Measurements from ENCODE around the gene PGR. TPM values are rescaled to one million over a fixed set of nuclear protein-coding genes. Genes with fewer than 3 reads are reported as not detected.

PGR gene
- total and polyA plus RNA-seq, 2 of the 8 experiments (the other 6 are each of a cell fraction or from before 2014, with no cell fraction given) = 0.03 to 0.35 TPM

DNA sequence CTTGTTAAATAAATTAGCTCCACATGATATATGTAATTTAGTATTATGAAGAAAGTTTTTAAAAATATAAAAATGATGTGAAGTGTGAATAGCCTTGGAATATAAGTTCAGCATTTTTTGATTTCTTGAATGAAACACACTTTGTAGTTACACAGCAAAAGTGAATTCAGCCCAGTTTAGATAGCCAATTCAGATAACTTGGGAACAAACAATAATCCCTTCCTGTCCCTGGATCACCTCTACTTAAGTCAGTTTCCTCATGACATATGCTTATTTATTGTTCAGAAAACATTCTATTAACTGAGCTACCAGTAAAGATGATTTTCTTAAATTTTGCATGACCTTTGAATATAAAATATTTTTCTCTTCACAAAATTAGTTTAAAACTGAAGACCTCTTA, 107.4 kb downstream of the PGR start:
- H3K27me3 ChIP-seq (replicated peaks in 1 of 4; ENCODE audit: control insufficient read depth in 3 of 4, extremely low read depth in 1 of 4, insufficient read depth in 3 of 4, low read length in 3 of 4) = no peaks in the 10 kb centered on the region
- no peaks in the 10 kb centered on the region for H3K79me2 ChIP-seq (ENCODE audit: control insufficient read depth in 1 of 2, insufficient read depth in 2 of 2, low read length in 2 of 2)
- H4K8ac ChIP-seq (ENCODE audit: extremely low read depth, insufficient read depth, low read length) = no peak overlapping the region
- H3K36me3 ChIP-seq (ENCODE audit: control insufficient read depth in 2 of 4, insufficient read depth in 4 of 4, low read length in 3 of 4) = no peaks in the 10 kb centered on the region
- no peak overlapping the region for H3K56ac ChIP-seq (replicated peaks; ENCODE audit: insufficient read length, low read depth, low read length)
- no peaks in the 10 kb centered on the region for H3K79me1 ChIP-seq (ENCODE audit: low read depth, low read length)
- no peak overlapping the region for H3K23ac ChIP-seq (ENCODE audit: insufficient read length)
- no peak overlapping the region for H4K5ac ChIP-seq (ENCODE audit: insufficient read length, low read depth, low read length)
- H2BK120ac ChIP-seq (replicated peaks; ENCODE audit: low read depth, low read length) = no peak overlapping the region
- H3K14ac ChIP-seq (ENCODE audit: insufficient read length) = no peak overlapping the region
- H2AK5ac ChIP-seq (ENCODE audit: low read depth, low read length) = no peak overlapping the region
- no peak overlapping the region for H2BK12ac ChIP-seq (ENCODE audit: low read depth, low read length)
- DNase-seq (ENCODE audit: low read depth in 1 of 2, low spot score in 2 of 2) = no peak
- H3K27ac ChIP-seq (ENCODE audit: low read depth, low read length) = no peak overlapping the region
- H3K4me3 ChIP-seq (ENCODE audit: extremely low read depth in 1 of 4, insufficient read depth in 2 of 4, low read depth in 3 of 4, low read length in 4 of 4) = no peak overlapping the region
- no peaks in the 10 kb centered on the region for H4K20me1 ChIP-seq (replicated peaks in 1 of 2; ENCODE audit: control insufficient read depth in 1 of 2, insufficient read depth in 2 of 2, low read length in 2 of 2)
- CTCF ChIA-PET (ENCODE audit: partially characterized antibody) = interaction anchor here (0.7 to 1.4 kb wide), 2 partner anchors 12 to 18 kb away, joined by 3 to 4 read pairs; no protein-coding TSS in a partner anchor
- no peak overlapping the region for H3K4ac ChIP-seq (replicated peaks; ENCODE audit: insufficient read length, low read depth, low read length)
- H3K23me2 ChIP-seq (ENCODE audit: low read depth, low read length) = no peaks in the 10 kb centered on the region
- no peak for FAIRE-seq
- H2BK15ac ChIP-seq (ENCODE audit: low read length) = no peak overlapping the region
- H3K18ac ChIP-seq (ENCODE audit: extremely low read depth, low read length) = no peak overlapping the region
- POLR2A ChIA-PET (ENCODE audit: partially characterized antibody) = no interaction called here
- no peak overlapping the region for H3K4me2 ChIP-seq (ENCODE audit: insufficient read depth in 1 of 2, low read depth in 2 of 2, low read length in 2 of 2)
- H3K9me3 ChIP-seq (ENCODE audit: insufficient read depth in 2 of 2, low read depth in 1 of 2, low read length in 1 of 2) = no peaks in the 10 kb centered on the region
- TF ChIP-seq BCL11A (IDR thresholded peaks at IDR 0.05; ENCODE audit: low read depth in 2 of 2, low read length in 2 of 2) = no peak
- TF ChIP-seq HDAC2 (IDR thresholded peaks at IDR 0.05; ENCODE audit: borderline replicate concordance in 1 of 2, low read depth in 2 of 2, low read length in 2 of 2) = no peak
- H2AFZ ChIP-seq (ENCODE audit: low read length) = no peak overlapping the region
- no peak overlapping the region for H2BK20ac ChIP-seq (ENCODE audit: low read length)
- H3K4me1 ChIP-seq (replicated peaks in 1 of 4; ENCODE audit: control insufficient read depth in 3 of 4, insufficient read depth in 4 of 4, low read length in 3 of 4) = no peaks in the 10 kb centered on the region
- H3K9ac ChIP-seq (replicated peaks in 1 of 4; ENCODE audit: extremely low read depth in 1 of 4, low read depth in 3 of 4, low read length in 3 of 4) = no peak overlapping the region
- no peak overlapping the region for H2BK5ac ChIP-seq (ENCODE audit: low read depth, low read length)
- no peak overlapping the region for H4K91ac ChIP-seq (replicated peaks; ENCODE audit: insufficient read length, low read length)
